ENCODE results near the gene UTS2. TPM values are rescaled to one million over a fixed set of nuclear protein-coding genes. Genes with fewer than 3 reads are reported as not detected.

UTS2 gene
- total and polyA plus RNA-seq, 4 donors, result 0.28 TPM; not detected in 3

DNA sequence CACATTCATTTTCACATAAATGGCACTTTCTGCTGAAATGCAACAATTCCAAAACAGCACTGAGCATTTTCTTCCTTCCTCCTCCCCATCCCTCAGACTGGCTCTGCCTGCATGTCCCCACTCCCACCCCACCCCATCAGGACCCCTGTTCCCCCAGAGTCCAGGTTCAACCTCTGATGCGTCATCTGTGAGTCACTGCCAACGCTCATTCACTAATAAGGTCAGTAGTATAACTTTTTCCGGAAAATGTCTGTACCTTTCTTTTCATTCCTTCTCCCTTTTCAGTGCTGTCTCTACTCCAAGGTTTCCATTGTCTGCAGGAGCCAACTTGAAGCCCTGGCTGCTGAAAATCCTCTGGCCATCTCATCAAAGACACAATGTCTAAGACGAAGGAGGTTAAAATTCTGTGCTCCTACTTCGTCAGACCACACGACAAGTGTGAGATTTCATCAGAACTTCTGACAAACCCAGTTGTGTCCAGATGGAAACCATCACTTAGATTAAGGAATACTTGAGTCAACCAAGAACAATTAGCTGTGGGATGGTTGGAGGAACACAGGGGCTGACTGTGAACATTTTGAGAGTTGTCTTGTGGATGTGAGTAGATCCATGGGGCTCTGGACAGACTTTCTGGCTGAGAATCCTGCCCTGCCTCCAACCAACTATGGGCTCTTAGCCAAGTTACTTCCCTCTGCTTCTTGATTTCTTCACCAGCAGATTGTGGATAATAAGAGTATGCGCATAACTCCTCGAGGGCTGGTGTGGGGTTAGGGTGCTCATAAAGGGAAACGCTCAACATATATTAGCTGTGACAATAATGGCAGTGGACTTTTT, 35.6 kb upstream of the UTS2 start:
- WGBS, result 79% methylated on average over 9 of the region's 9 CpGs
- H3K36me3 ChIP-seq (ENCODE audit: control insufficient read depth in 4 of 4, insufficient read depth in 3 of 4, low read depth in 1 of 4, low read length in 3 of 4), result no peaks in the 10 kb centered on the region
- no peak for DNase-seq (ENCODE audit: low spot score)
- H3K4me1 ChIP-seq (ENCODE audit: control insufficient read depth in 4 of 4, insufficient read depth in 4 of 4, low read length in 3 of 4), result peaks cover 0 to 1% (median 0%) of the 10 kb centered on the region in 4 donors
- H3K9me3 ChIP-seq (ENCODE audit: control insufficient read depth in 4 of 4, low read length in 3 of 4), result no peaks in the 10 kb centered on the region
- H3K9ac ChIP-seq (ENCODE audit: low read depth in 1 of 2, low read length in 2 of 2), result no peak overlapping the region
- H3K4me3 ChIP-seq (ENCODE audit: low read depth in 1 of 3, low read length in 3 of 3), result no peak overlapping the region
- peaks cover 0 to 5% (median 2%) of the 10 kb centered on the region in 4 donors for H3K27me3 ChIP-seq (ENCODE audit: control insufficient read depth in 4 of 4, insufficient read depth in 4 of 4, low read length in 3 of 4)
- TF ChIP-seq, protein P1, sequence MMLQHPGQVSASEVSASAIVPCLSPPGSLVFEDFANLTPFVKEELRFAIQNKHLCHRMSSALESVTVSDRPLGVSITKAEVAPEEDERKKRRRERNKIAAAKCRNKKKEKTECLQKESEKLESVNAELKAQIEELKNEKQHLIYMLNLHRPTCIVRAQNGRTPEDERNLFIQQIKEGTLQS (IDR thresholded peaks at IDR 0.05), result no peak
- TF ChIP-seq, protein P2, sequence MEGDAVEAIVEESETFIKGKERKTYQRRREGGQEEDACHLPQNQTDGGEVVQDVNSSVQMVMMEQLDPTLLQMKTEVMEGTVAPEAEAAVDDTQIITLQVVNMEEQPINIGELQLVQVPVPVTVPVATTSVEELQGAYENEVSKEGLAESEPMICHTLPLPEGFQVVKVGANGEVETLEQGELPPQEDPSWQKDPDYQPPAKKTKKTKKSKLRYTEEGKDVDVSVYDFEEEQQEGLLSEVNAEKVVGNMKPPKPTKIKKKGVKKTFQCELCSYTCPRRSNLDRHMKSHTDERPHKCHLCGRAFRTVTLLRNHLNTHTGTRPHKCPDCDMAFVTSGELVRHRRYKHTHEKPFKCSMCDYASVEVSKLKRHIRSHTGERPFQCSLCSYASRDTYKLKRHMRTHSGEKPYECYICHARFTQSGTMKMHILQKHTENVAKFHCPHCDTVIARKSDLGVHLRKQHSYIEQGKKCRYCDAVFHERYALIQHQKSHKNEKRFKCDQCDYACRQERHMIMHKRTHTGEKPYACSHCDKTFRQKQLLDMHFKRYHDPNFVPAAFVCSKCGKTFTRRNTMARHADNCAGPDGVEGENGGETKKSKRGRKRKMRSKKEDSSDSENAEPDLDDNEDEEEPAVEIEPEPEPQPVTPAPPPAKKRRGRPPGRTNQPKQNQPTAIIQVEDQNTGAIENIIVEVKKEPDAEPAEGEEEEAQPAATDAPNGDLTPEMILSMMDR (IDR thresholded peaks at IDR 0.05; ENCODE audit: low read depth, low read length, missing input control), result no peak
- no peak overlapping the region for H3K27ac ChIP-seq (ENCODE audit: low read depth in 1 of 2, low read length in 2 of 2)

DNA sequence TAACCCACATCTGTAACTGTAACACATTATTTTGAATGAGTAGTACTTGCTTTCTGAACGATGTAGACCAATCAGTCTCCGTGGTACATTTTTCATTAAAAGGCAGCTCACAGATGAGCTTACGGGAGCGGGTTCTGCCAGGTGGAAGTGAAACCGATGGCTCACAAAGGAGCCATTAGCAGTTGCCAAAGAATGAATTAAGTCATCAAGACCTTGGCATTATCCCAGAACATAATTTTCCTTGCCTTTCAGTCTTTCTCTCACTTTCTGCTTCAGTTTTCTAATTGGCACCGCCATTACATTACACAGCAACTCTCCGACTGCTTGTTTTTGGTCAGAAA, 33.5 kb upstream of the UTS2 start:
- H3K4me1 ChIP-seq (ENCODE audit: control insufficient read depth in 4 of 4, insufficient read depth in 4 of 4, low read length in 3 of 4), result peaks cover 0 to 1% (median 0%) of the 10 kb centered on the region in 4 donors
- H3K9me3 ChIP-seq (ENCODE audit: control insufficient read depth in 4 of 4, low read length in 3 of 4), result no peaks in the 10 kb centered on the region
- H3K27me3 ChIP-seq (ENCODE audit: control insufficient read depth in 4 of 4, insufficient read depth in 4 of 4, low read length in 3 of 4), result peaks cover 0 to 5% (median 2%) of the 10 kb centered on the region in 4 donors
- 78% methylated on average over 7 of the region's 7 CpGs for WGBS
- no peak overlapping the region for H3K4me3 ChIP-seq (ENCODE audit: low read depth in 1 of 3, low read length in 3 of 3)
- DNase-seq (ENCODE audit: low spot score), result no peak
- no peak overlapping the region for H3K27ac ChIP-seq (ENCODE audit: low read depth in 1 of 2, low read length in 2 of 2)
- no peaks in the 10 kb centered on the region for H3K36me3 ChIP-seq (ENCODE audit: control insufficient read depth in 4 of 4, insufficient read depth in 3 of 4, low read depth in 1 of 4, low read length in 3 of 4)
- TF ChIP-seq, protein P3, sequence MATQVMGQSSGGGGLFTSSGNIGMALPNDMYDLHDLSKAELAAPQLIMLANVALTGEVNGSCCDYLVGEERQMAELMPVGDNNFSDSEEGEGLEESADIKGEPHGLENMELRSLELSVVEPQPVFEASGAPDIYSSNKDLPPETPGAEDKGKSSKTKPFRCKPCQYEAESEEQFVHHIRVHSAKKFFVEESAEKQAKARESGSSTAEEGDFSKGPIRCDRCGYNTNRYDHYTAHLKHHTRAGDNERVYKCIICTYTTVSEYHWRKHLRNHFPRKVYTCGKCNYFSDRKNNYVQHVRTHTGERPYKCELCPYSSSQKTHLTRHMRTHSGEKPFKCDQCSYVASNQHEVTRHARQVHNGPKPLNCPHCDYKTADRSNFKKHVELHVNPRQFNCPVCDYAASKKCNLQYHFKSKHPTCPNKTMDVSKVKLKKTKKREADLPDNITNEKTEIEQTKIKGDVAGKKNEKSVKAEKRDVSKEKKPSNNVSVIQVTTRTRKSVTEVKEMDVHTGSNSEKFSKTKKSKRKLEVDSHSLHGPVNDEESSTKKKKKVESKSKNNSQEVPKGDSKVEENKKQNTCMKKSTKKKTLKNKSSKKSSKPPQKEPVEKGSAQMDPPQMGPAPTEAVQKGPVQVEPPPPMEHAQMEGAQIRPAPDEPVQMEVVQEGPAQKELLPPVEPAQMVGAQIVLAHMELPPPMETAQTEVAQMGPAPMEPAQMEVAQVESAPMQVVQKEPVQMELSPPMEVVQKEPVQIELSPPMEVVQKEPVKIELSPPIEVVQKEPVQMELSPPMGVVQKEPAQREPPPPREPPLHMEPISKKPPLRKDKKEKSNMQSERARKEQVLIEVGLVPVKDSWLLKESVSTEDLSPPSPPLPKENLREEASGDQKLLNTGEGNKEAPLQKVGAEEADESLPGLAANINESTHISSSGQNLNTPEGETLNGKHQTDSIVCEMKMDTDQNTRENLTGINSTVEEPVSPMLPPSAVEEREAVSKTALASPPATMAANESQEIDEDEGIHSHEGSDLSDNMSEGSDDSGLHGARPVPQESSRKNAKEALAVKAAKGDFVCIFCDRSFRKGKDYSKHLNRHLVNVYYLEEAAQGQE (IDR thresholded peaks at IDR 0.05), result no peak
- TF ChIP-seq RAD21 (IDR thresholded peaks at IDR 0.05), result no peak
- TF ChIP-seq YY1 (IDR thresholded peaks at IDR 0.05), result no peak
- TF ChIP-seq HNF4A (conservative IDR thresholded peaks at IDR 0.05), result no peak
- no peak for TF ChIP-seq FOXA2 (IDR thresholded peaks at IDR 0.05)
- TF ChIP-seq, protein P2 (IDR thresholded peaks at IDR 0.05; ENCODE audit: low read depth, low read length, missing input control), result no peak
- no peak for TF ChIP-seq JUND (IDR thresholded peaks at IDR 0.05)
- no peak for TF ChIP-seq HNF4G (IDR thresholded peaks at IDR 0.05)
- no peak for TF ChIP-seq RXRA (IDR thresholded peaks at IDR 0.05)
- no peak for TF ChIP-seq FOXA1 (IDR thresholded peaks at IDR 0.05)
- no peak overlapping the region for H3K9ac ChIP-seq (ENCODE audit: low read depth in 1 of 2, low read length in 2 of 2)

Data from liver (tissue), 9 donors.